GM23338 (cell line): ENCODE data around the gene BICC1. TPM values are rescaled to one million over a fixed set of nuclear protein-coding genes. Genes with fewer than 3 reads are reported as not detected.

Experiments
- ATAC-seq: fragments of 200-7000 bp; cut with Tn5 transposase; 3 replicates; pipeline ENCODE4 v1.9.1; 2020
- DNase-seq: peaks from one replicate; pipeline ENCODE4 v3.0.0-alpha.2; 2015; ENCODE audit warnings: low spot score
- H2AFZ ChIP-seq: fragments of 200-600 bp; sonication (generic); 2 replicates; pipeline ENCODE4 v1.8.0; 2016; ENCODE audit warnings: antibody characterized with exemption, mild to moderate bottlenecking, moderate library complexity
- H3F3A ChIP-seq: fragments of 200-600 bp; sonication (generic); replicated peaks from 2 replicates; pipeline ENCODE4 v1.8.0; 2017; ENCODE audit warnings: antibody characterized with exemption, mixed run types, low read depth
- H3K27ac ChIP-seq: fragments of 200-600 bp; sonication (generic); 2 replicates; pipeline ENCODE4 v1.6.1; 2016; ENCODE audit warnings: low read depth
- H3K27me3 ChIP-seq: fragments of 200-600 bp; sonication (generic); 2 replicates; pipeline ENCODE4 v1.8.0; 2016; ENCODE audit warnings: mild to moderate bottlenecking, mixed run types, moderate library complexity; ENCODE audit not compliant: insufficient read depth
- H3K36me3 ChIP-seq: fragments of 200-600 bp; sonication (generic); 2 replicates; pipeline ENCODE4 v1.8.0; 2016; ENCODE audit warnings: mild to moderate bottlenecking; ENCODE audit not compliant: insufficient read depth
- H3K4me1 ChIP-seq: fragments of 200-600 bp; sonication (generic); 2 replicates; pipeline ENCODE4 v1.8.0; 2016; ENCODE audit warnings: mild to moderate bottlenecking, moderate library complexity; ENCODE audit not compliant: insufficient read depth
- H3K4me2 ChIP-seq: fragments of 200-600 bp; sonication (generic); 2 replicates; pipeline ENCODE4 v1.7.1; 2017; ENCODE audit warnings: mixed run types
- H3K4me3 ChIP-seq: fragments of 200-600 bp; sonication (generic); 2 replicates; pipeline ENCODE4 v1.6.1; 2016; ENCODE audit warnings: mixed run types
- H3K79me2 ChIP-seq: fragments of 200-600 bp; sonication (generic); replicated peaks from 2 replicates; pipeline ENCODE4 v1.8.0; 2017; ENCODE audit warnings: mild to moderate bottlenecking; ENCODE audit not compliant: insufficient read depth
- H3K9me2 ChIP-seq: fragments of 200-600 bp; sonication (generic); 2 replicates; pipeline ENCODE4 v1.8.0; 2017; ENCODE audit not compliant: insufficient read depth
- H4K20me1 ChIP-seq: fragments of 200-600 bp; sonication (generic); replicated peaks from 2 replicates; pipeline ENCODE4 v1.8.0; 2017; ENCODE audit warnings: mild to moderate bottlenecking; ENCODE audit not compliant: insufficient read depth
- H3K27ac Mint-ChIP-seq: 2 replicates; pipeline ENCODE4 v1.8.0; 2020; ENCODE audit warnings: inconsistent platforms, mild to moderate bottlenecking, moderate library complexity, mixed read lengths
- H3K27me3 Mint-ChIP-seq: 3 replicates; pipeline ENCODE4 v1.8.0; 2022; ENCODE audit warnings: low read depth, mild to moderate bottlenecking, moderate library complexity, mixed read lengths, inconsistent platforms; ENCODE audit not compliant: insufficient read depth, poor library complexity
- H3K36me3 Mint-ChIP-seq: 3 replicates; pipeline ENCODE4 v1.8.0; 2021; ENCODE audit warnings: low read depth, mild to moderate bottlenecking, inconsistent platforms, moderate library complexity, mixed read lengths
- H3K4me1 Mint-ChIP-seq: 3 replicates; pipeline ENCODE4 v1.8.0; 2020; ENCODE audit warnings: mild to moderate bottlenecking, inconsistent platforms, mixed read lengths
- H3K4me3 Mint-ChIP-seq: 3 replicates; pipeline ENCODE4 v1.8.0; 2021; ENCODE audit warnings: moderate library complexity, mild to moderate bottlenecking, inconsistent platforms, mixed read lengths
- H3K9me3 Mint-ChIP-seq: 3 replicates; pipeline ENCODE4 v1.8.0; 2020; ENCODE audit warnings: moderate library complexity, mild to moderate bottlenecking, inconsistent platforms, mixed read lengths
- CREB1 ChIP-seq: fragments of 250-450 bp; sonication (Bioruptor Pico); IDR thresholded peaks from 2 replicates; pipeline ENCODE4 v1.5.0; 2020; ENCODE audit warnings: low read depth, mild to moderate bottlenecking, moderate library complexity
- EZH2 ChIP-seq: fragments of 200-600 bp; sonication (generic); IDR thresholded peaks from one replicate; pipeline ENCODE4 v1.8.0; 2017; ENCODE audit warnings: antibody characterized with exemption, mild to moderate bottlenecking, low read depth; ENCODE audit not compliant: unreplicated experiment
- JUNB ChIP-seq: IDR thresholded peaks from one replicate; pipeline ENCODE4 v1.6.1; 2016; ENCODE audit warnings: antibody characterized with exemption; ENCODE audit not compliant: unreplicated experiment
- POLR2AphosphoS5 ChIP-seq: IDR thresholded peaks from 2 replicates; pipeline ENCODE4 v1.6.1; 2016; ENCODE audit warnings: antibody characterized with exemption, low read depth
- STAT1 ChIP-seq: IDR thresholded peaks from one replicate; pipeline ENCODE4 v1.6.1; 2016; ENCODE audit warnings: antibody characterized with exemption; ENCODE audit not compliant: unreplicated experiment
- ZNF331 ChIP-seq: fragments of 250-450 bp; sonication (Bioruptor Pico); IDR thresholded peaks from 2 replicates; pipeline ENCODE4 v1.5.0; 2020; ENCODE audit warnings: low read depth, mild to moderate bottlenecking, moderate library complexity
- polyA plus RNA-seq: library from polyadenylated mRNA; unstranded; fragments of >200 nt; fragmentation: Nextera tagmentation; extraction: Ambion mirVana; gene quantifications from 2 replicates; pipeline ENCODE4 v1.2.1, GENCODE V29; 2016
- total RNA-seq: library from RNA; depleted of rRNA; stranded (reverse); fragments of >200 nt; shearing (Covaris generic); gene quantifications from 2 replicates; pipeline ENCODE4 v1.2.3, GENCODE V29; 2014
- TF ChIP-seq, protein P1 (sequence below), 2 experiments: fragments of 200-600 bp in 1 of 2; sonication (generic) in 1 of 2; conservative IDR thresholded peaks; 2 replicates each; pipeline versions ENCODE4 v1.5.1 to v1.6.1; 2016 to 2017; ENCODE audit warnings: antibody characterized with exemption in 2 of 2, low read depth in 2 of 2, mild to moderate bottlenecking in 2 of 2, moderate library complexity in 1 of 2
- TF ChIP-seq, protein P2 (sequence below): IDR thresholded peaks from one replicate; pipeline ENCODE4 v1.6.1; 2018; ENCODE audit warnings: antibody characterized with exemption; ENCODE audit not compliant: unreplicated experiment
- TF ChIP-seq, protein P3 (sequence below): IDR thresholded peaks from 2 replicates; pipeline ENCODE4 v1.6.1; 2016; ENCODE audit warnings: antibody characterized with exemption
- TF ChIP-seq, protein P4 (sequence below): fragments of 250-450 bp; sonication (Bioruptor Pico); IDR thresholded peaks from 2 replicates; pipeline ENCODE4 v1.5.0; 2020; ENCODE audit warnings: mild to moderate bottlenecking, moderate library complexity

BICC1 gene
- total and polyA plus RNA-seq, 2 experiments from 2014 or later, result 1.3 to 2.2 TPM

DNA sequence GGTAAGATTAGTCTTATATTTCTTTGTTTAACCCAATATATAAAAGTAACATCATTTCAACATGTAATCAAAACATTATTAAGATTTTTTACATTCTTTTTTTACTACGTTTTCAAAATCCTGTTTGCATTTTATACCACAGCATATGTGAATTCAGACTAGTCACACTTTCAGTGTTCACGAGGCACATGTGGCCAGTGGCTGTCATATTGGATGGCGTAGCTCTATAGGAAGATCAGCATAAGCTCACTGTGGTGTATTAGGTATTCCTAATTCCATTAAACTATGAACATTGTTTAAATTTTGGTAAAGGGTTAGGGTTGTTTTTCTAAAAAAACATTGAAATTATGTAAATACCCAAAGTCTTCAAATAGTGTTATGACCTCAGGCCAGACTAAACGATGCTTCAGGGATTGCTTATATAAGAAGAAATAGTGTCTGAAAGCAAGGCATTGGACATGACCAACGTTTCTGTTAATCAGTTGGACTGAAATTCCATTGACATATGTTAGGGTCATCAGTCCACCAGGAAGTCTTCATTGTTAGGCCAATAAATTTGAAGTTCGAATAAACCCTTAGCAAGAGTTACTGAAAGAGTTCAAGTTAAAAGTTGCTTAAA, 97.0 kb downstream of the BICC1 start:
- Histone ChIP-seq H3K4me3 (no peak overlapping the region), H3K4me2 (no peak overlapping the region), H3K9me2 (no peaks in the 10 kb centered on the region), H3K79me2 (no peaks in the 10 kb centered on the region), H3K27ac (no peak overlapping the region), H2AFZ (no peak overlapping the region), H3K4me1 (no peaks in the 10 kb centered on the region), H3K36me3 (no peaks in the 10 kb centered on the region), H3F3A (no peaks in the 10 kb centered on the region), H4K20me1 (no peaks in the 10 kb centered on the region), H3K27me3 (no peaks in the 10 kb centered on the region)
- TF ChIP-seq, protein P1, sequence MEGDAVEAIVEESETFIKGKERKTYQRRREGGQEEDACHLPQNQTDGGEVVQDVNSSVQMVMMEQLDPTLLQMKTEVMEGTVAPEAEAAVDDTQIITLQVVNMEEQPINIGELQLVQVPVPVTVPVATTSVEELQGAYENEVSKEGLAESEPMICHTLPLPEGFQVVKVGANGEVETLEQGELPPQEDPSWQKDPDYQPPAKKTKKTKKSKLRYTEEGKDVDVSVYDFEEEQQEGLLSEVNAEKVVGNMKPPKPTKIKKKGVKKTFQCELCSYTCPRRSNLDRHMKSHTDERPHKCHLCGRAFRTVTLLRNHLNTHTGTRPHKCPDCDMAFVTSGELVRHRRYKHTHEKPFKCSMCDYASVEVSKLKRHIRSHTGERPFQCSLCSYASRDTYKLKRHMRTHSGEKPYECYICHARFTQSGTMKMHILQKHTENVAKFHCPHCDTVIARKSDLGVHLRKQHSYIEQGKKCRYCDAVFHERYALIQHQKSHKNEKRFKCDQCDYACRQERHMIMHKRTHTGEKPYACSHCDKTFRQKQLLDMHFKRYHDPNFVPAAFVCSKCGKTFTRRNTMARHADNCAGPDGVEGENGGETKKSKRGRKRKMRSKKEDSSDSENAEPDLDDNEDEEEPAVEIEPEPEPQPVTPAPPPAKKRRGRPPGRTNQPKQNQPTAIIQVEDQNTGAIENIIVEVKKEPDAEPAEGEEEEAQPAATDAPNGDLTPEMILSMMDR (conservative IDR thresholded peaks at IDR 0.05; ENCODE audit: low read depth in 2 of 2), result no peak
- TF ChIP-seq ZNF331 (no peak), STAT1 (no peak), JUNB (no peak), CREB1 (CRISPR knock-in tag) (no peak), EZH2 (no peak), POLR2AphosphoS5 (no peak)
- TF ChIP-seq, protein P2, sequence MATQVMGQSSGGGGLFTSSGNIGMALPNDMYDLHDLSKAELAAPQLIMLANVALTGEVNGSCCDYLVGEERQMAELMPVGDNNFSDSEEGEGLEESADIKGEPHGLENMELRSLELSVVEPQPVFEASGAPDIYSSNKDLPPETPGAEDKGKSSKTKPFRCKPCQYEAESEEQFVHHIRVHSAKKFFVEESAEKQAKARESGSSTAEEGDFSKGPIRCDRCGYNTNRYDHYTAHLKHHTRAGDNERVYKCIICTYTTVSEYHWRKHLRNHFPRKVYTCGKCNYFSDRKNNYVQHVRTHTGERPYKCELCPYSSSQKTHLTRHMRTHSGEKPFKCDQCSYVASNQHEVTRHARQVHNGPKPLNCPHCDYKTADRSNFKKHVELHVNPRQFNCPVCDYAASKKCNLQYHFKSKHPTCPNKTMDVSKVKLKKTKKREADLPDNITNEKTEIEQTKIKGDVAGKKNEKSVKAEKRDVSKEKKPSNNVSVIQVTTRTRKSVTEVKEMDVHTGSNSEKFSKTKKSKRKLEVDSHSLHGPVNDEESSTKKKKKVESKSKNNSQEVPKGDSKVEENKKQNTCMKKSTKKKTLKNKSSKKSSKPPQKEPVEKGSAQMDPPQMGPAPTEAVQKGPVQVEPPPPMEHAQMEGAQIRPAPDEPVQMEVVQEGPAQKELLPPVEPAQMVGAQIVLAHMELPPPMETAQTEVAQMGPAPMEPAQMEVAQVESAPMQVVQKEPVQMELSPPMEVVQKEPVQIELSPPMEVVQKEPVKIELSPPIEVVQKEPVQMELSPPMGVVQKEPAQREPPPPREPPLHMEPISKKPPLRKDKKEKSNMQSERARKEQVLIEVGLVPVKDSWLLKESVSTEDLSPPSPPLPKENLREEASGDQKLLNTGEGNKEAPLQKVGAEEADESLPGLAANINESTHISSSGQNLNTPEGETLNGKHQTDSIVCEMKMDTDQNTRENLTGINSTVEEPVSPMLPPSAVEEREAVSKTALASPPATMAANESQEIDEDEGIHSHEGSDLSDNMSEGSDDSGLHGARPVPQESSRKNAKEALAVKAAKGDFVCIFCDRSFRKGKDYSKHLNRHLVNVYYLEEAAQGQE, result no peak
- TF ChIP-seq, protein P3, sequence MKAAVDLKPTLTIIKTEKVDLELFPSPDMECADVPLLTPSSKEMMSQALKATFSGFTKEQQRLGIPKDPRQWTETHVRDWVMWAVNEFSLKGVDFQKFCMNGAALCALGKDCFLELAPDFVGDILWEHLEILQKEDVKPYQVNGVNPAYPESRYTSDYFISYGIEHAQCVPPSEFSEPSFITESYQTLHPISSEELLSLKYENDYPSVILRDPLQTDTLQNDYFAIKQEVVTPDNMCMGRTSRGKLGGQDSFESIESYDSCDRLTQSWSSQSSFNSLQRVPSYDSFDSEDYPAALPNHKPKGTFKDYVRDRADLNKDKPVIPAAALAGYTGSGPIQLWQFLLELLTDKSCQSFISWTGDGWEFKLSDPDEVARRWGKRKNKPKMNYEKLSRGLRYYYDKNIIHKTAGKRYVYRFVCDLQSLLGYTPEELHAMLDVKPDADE, result no peak
- TF ChIP-seq, protein P4, sequence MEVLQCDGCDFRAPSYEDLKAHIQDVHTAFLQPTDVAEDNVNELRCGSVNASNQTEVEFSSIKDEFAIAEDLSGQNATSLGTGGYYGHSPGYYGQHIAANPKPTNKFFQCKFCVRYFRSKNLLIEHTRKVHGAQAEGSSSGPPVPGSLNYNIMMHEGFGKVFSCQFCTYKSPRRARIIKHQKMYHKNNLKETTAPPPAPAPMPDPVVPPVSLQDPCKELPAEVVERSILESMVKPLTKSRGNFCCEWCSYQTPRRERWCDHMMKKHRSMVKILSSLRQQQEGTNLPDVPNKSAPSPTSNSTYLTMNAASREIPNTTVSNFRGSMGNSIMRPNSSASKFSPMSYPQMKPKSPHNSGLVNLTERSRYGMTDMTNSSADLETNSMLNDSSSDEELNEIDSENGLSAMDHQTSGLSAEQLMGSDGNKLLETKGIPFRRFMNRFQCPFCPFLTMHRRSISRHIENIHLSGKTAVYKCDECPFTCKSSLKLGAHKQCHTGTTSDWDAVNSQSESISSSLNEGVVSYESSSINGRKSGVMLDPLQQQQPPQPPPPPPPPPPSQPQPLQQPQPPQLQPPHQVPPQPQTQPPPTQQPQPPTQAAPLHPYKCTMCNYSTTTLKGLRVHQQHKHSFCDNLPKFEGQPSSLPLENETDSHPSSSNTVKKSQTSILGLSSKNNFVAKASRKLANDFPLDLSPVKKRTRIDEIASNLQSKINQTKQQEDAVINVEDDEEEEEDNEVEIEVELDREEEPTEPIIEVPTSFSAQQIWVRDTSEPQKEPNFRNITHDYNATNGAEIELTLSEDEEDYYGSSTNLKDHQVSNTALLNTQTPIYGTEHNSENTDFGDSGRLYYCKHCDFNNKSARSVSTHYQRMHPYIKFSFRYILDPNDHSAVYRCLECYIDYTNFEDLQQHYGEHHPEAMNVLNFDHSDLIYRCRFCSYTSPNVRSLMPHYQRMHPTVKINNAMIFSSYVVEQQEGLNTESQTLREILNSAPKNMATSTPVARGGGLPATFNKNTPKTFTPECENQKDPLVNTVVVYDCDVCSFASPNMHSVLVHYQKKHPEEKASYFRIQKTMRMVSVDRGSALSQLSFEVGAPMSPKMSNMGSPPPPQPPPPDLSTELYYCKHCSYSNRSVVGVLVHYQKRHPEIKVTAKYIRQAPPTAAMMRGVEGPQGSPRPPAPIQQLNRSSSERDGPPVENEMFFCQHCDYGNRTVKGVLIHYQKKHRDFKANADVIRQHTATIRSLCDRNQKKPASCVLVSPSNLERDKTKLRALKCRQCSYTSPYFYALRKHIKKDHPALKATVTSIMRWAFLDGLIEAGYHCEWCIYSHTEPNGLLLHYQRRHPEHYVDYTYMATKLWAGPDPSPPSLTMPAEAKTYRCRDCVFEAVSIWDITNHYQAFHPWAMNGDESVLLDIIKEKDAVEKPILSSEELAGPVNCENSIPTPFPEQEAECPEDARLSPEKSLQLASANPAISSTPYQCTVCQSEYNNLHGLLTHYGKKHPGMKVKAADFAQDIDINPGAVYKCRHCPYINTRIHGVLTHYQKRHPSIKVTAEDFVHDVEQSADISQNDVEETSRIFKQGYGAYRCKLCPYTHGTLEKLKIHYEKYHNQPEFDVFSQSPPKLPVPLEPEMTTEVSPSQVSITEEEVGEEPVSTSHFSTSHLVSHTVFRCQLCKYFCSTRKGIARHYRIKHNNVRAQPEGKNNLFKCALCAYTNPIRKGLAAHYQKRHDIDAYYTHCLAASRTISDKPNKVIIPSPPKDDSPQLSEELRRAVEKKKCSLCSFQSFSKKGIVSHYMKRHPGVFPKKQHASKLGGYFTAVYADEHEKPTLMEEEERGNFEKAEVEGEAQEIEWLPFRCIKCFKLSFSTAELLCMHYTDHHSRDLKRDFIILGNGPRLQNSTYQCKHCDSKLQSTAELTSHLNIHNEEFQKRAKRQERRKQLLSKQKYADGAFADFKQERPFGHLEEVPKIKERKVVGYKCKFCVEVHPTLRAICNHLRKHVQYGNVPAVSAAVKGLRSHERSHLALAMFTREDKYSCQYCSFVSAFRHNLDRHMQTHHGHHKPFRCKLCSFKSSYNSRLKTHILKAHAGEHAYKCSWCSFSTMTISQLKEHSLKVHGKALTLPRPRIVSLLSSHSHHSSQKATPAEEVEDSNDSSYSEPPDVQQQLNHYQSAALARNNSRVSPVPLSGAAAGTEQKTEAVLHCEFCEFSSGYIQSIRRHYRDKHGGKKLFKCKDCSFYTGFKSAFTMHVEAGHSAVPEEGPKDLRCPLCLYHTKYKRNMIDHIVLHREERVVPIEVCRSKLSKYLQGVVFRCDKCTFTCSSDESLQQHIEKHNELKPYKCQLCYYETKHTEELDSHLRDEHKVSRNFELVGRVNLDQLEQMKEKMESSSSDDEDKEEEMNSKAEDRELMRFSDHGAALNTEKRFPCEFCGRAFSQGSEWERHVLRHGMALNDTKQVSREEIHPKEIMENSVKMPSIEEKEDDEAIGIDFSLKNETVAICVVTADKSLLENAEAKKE (CRISPR knock-in tag), result no peak
- H3K36me3 Mint-ChIP-seq, result no peaks in the 10 kb centered on the region
- no peaks in the 10 kb centered on the region for H3K9me3 Mint-ChIP-seq
- H3K4me1 Mint-ChIP-seq, result no peaks in the 10 kb centered on the region
- ATAC-seq (no peak), DNase-seq (no peak)
- no peak overlapping the region for H3K4me3 Mint-ChIP-seq
- H3K27ac Mint-ChIP-seq, result no peak overlapping the region
- H3K27me3 Mint-ChIP-seq, result no peaks in the 10 kb centered on the region
